OCI-LY7 (cell line): ENCODE results near the gene PTPRJ. TPM values are rescaled to one million over a fixed set of nuclear protein-coding genes. Genes with fewer than 3 reads are reported as not detected.

Source experiments
- BruUV-seq: library from RNA; stranded (reverse); fragments of 400-500 nt; replicated peaks from 2 replicates; lab custom pipeline; 2021; lab: Mats Ljungman, UMichigan
- CTCF ChIA-PET: fragments of 300-600 bp; sonication (Branson Sonifier 250); formaldehyde crosslinking; loops from one replicate; lab custom pipeline; 2022; ENCODE audit warnings: antibody characterized with exemption; ENCODE audit not compliant: unreplicated experiment; lab: Charles Lee
- POLR2A ChIA-PET: fragments of 300-600 bp; sonication (Branson Sonifier 250); formaldehyde crosslinking; loops from one replicate; lab custom pipeline; 2022; ENCODE audit warnings: antibody characterized with exemption; lab: Charles Lee
- DNase-seq: peaks from one replicate; pipeline ENCODE4 v3.0.0-alpha.2; 2015; ENCODE audit warnings: low spot score
- H2AFZ ChIP-seq: fragments of 200-600 bp; sonication (generic), shearing (Covaris generic); 2 replicates; pipeline ENCODE4 v1.6.1; 2014; ENCODE audit warnings: mild to moderate bottlenecking, antibody characterized with exemption, low read length, moderate library complexity
- H3K27ac ChIP-seq: fragments of 200-600 bp; sonication (generic); 2 replicates; pipeline ENCODE4 v1.5.1; 2014; ENCODE audit warnings: mixed run types, low read depth, mild to moderate bottlenecking, moderate library complexity, low read length, inconsistent platforms; ENCODE audit not compliant: poor library complexity, severe bottlenecking
- H3K36me3 ChIP-seq: fragments of 200-600 bp; sonication (generic); 2 replicates; pipeline ENCODE4 v1.6.1; 2014; ENCODE audit warnings: mild to moderate bottlenecking, antibody characterized with exemption, low read length, moderate library complexity, mixed read lengths; ENCODE audit not compliant: insufficient read depth
- H3K4me1 ChIP-seq: fragments of 200-600 bp; sonication (generic); 2 replicates; pipeline ENCODE4 v1.5.1; 2014; ENCODE audit warnings: mild to moderate bottlenecking, low read length; ENCODE audit not compliant: insufficient read depth, poor library complexity, severe bottlenecking
- H3K4me2 ChIP-seq: fragments of 200-600 bp; sonication (generic); 2 replicates; pipeline ENCODE4 v1.6.1; 2014; ENCODE audit warnings: mild to moderate bottlenecking, low read length
- H3K4me3 ChIP-seq: fragments of 200-600 bp; sonication (generic); 2 replicates; pipeline ENCODE4 v1.5.1; 2014; ENCODE audit warnings: mild to moderate bottlenecking, low read depth, low read length; ENCODE audit not compliant: poor library complexity, severe bottlenecking
- H3K79me2 ChIP-seq: fragments of 200-600 bp; sonication (generic); 2 replicates; pipeline ENCODE4 v1.6.1; 2016; ENCODE audit warnings: low read depth, mild to moderate bottlenecking, low read length, moderate library complexity, mixed read lengths; ENCODE audit not compliant: insufficient read depth
- H3K9me2 ChIP-seq: fragments of 200-600 bp; sonication (generic); 2 replicates; pipeline ENCODE4 v1.6.1; 2016; ENCODE audit warnings: mild to moderate bottlenecking, low read length, mixed read lengths; ENCODE audit not compliant: insufficient read depth
- H3K9me3 ChIP-seq: fragments of 200-600 bp; sonication (generic); 2 replicates; pipeline ENCODE4 v1.6.1; 2014; ENCODE audit warnings: mild to moderate bottlenecking, mixed run types, low read length, mixed read lengths
- H4K20me1 ChIP-seq: fragments of 200-600 bp; sonication (generic); 2 replicates; pipeline ENCODE4 v1.6.1; 2014; ENCODE audit warnings: mild to moderate bottlenecking, antibody characterized with exemption, low read length, moderate library complexity, mixed read lengths; ENCODE audit not compliant: insufficient read depth
- EZH2phosphoT487 ChIP-seq: fragments of 200-600 bp; sonication (generic); IDR thresholded peaks from 2 replicates; pipeline ENCODE4 v1.6.1; 2018; ENCODE audit warnings: low read depth, borderline replicate concordance, mild to moderate bottlenecking, mixed run types, antibody characterized with exemption, low read length, moderate library complexity, mixed read lengths
- intact Hi-C: fragments of 100-400 bp; cut with micrococcal nuclease; formaldehyde crosslinking; loops from one replicate; pipeline ENCODE4 v1.10.0; 2022; ENCODE audit not compliant: unreplicated experiment
- total RNA-seq, 2 experiments: library from RNA; depleted of rRNA in 1 of 2; stranded (reverse); fragments of >200 nt in 1 of 2; shearing (Covaris generic) in 1 of 2; gene quantifications; 2 replicates each; pipeline ENCODE4 v1.2.3, GENCODE V29; 2014 to 2022
- TF ChIP-seq, protein P1 (sequence below): fragments of 200-600 bp; sonication (generic); conservative IDR thresholded peaks from 2 replicates; pipeline ENCODE4 v1.5.1; 2014; ENCODE audit warnings: mild to moderate bottlenecking, antibody characterized with exemption, low read length, moderate library complexity, mixed read lengths

PTPRJ gene
- total RNA-seq, 2 experiments from 2014 or later: 5.4 to 28.3 TPM

GRCh38 chr11:48044577-48044976 is 64.2 kb downstream of the PTPRJ start:
- intact Hi-C loops: no loop called here

GRCh38 chr11:48045536-48045935 is 65.2 kb downstream of the PTPRJ start:
- H3K9me3 ChIP-seq: no peaks in the 10 kb centered on the region
- H3K27ac ChIP-seq: peak overlapping the region; percentile 92
- peaks cover 95% of the 10 kb centered on the region for H3K4me1 ChIP-seq
- H3K79me2 ChIP-seq: peaks cover 33% of the 10 kb centered on the region; the same call in 1 of the 2 replicates
- no peak for DNase-seq
- H3K4me2 ChIP-seq: peak overlapping the region; percentile 83
- no peak for TF ChIP-seq EZH2phosphoT487
- TF ChIP-seq, protein P1, sequence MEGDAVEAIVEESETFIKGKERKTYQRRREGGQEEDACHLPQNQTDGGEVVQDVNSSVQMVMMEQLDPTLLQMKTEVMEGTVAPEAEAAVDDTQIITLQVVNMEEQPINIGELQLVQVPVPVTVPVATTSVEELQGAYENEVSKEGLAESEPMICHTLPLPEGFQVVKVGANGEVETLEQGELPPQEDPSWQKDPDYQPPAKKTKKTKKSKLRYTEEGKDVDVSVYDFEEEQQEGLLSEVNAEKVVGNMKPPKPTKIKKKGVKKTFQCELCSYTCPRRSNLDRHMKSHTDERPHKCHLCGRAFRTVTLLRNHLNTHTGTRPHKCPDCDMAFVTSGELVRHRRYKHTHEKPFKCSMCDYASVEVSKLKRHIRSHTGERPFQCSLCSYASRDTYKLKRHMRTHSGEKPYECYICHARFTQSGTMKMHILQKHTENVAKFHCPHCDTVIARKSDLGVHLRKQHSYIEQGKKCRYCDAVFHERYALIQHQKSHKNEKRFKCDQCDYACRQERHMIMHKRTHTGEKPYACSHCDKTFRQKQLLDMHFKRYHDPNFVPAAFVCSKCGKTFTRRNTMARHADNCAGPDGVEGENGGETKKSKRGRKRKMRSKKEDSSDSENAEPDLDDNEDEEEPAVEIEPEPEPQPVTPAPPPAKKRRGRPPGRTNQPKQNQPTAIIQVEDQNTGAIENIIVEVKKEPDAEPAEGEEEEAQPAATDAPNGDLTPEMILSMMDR: no peak
- peak overlapping the region; percentile 50 for H3K4me3 ChIP-seq
- H3K9me2 ChIP-seq: no peaks in the 10 kb centered on the region
- intact Hi-C loops: no loop called here
- POLR2A ChIA-PET: interaction anchor here (0.6 to 1.9 kb wide), 8 partner anchors 9 to 186 kb away, joined by 3 to 9 read pairs (median 4); no protein-coding TSS in a partner anchor
- no TSS peak for BruUV-seq
- peaks cover 11% of the 10 kb centered on the region for H3K36me3 ChIP-seq
- no peaks in the 10 kb centered on the region for H4K20me1 ChIP-seq
- CTCF ChIA-PET: interaction anchor here (0.6 to 2.0 kb wide), 4 partner anchors 11 to 1496 kb away, joined by 3 to 5 read pairs (median 4); no protein-coding TSS in a partner anchor
- H2AFZ ChIP-seq: no peak overlapping the region

More at GRCh38 chr11:48044577-48044976, 64.2 kb downstream of the PTPRJ start:
- TF ChIP-seq, protein P1: no peak
- no peak for TF ChIP-seq EZH2phosphoT487
- BruUV-seq: no TSS peak
- peaks cover 11% of the 10 kb centered on the region for H3K36me3 ChIP-seq
- ChIA-PET CTCF (interaction anchor here (0.6 to 2.0 kb wide), 2 partner anchors 26 to 109 kb away, joined by 4 to 5 read pairs; no protein-coding TSS in a partner anchor), POLR2A (interaction anchor here (0.8 to 4.6 kb wide), 10 partner anchors 12 to 64 kb away, joined by 3 to 36 read pairs (median 9); no protein-coding TSS in a partner anchor)
- no peak for DNase-seq
- no peaks in the 10 kb centered on the region for H3K9me3 ChIP-seq
- peak overlapping the region; percentile 50 for H3K4me3 ChIP-seq
- no peaks in the 10 kb centered on the region for H3K9me2 ChIP-seq
- no peaks in the 10 kb centered on the region for H4K20me1 ChIP-seq
- H3K27ac ChIP-seq: peak overlapping the region; percentile 92
- H3K79me2 ChIP-seq: peaks cover 24% of the 10 kb centered on the region; the same call in 1 of the 2 replicates
- peak overlapping the region; percentile 1; the same call in 1 of the 2 replicates for H2AFZ ChIP-seq
- H3K4me1 ChIP-seq: peaks cover 85% of the 10 kb centered on the region
- peak overlapping the region; percentile 83 for H3K4me2 ChIP-seq

- peaks cover 7% of the 10 kb centered on the region for H3K36me3 ChIP-seq
- intact Hi-C loops: no loop called here
- H4K20me1 ChIP-seq: no peaks in the 10 kb centered on the region
- CTCF ChIA-PET: interaction anchor here (0.6 kb wide), 1 partner anchor 60 kb away, joined by 3 read pairs; no protein-coding TSS in a partner anchor
- H3K79me2 ChIP-seq: peaks cover 36% of the 10 kb centered on the region; the same call in 1 of the 2 replicates
- H3K27ac ChIP-seq: peak overlapping the region; percentile 39
- no TSS peak for BruUV-seq
- H2AFZ ChIP-seq: no peak overlapping the region
- H3K9me2 ChIP-seq: no peaks in the 10 kb centered on the region
- TF ChIP-seq, protein P1: no peak
- no peak for TF ChIP-seq EZH2phosphoT487
- no peak for DNase-seq
- peak overlapping the region; percentile 57 for H3K4me2 ChIP-seq
- POLR2A ChIA-PET: interaction anchor here (1.2 to 1.8 kb wide), 3 partner anchors 8 to 61 kb away, joined by 3 to 8 read pairs (median 4); no protein-coding TSS in a partner anchor
- no peaks in the 10 kb centered on the region for H3K9me3 ChIP-seq
- H3K4me1 ChIP-seq: peaks cover 96% of the 10 kb centered on the region
- no peak overlapping the region for H3K4me3 ChIP-seq
These were observed 67.3 kb downstream of the PTPRJ start for GRCh38 chr11:48047616-48048015.
